Superior temporal gyrus (tissue), 1 donor: ENCODE results near the gene DSCAM.

Experiments
- DNase-seq: peaks from one replicate; pipeline ENCODE4 v3.0.0-alpha.2; 2016; ENCODE audit errors: extremely low spot score

The DSCAM gene

DNA sequence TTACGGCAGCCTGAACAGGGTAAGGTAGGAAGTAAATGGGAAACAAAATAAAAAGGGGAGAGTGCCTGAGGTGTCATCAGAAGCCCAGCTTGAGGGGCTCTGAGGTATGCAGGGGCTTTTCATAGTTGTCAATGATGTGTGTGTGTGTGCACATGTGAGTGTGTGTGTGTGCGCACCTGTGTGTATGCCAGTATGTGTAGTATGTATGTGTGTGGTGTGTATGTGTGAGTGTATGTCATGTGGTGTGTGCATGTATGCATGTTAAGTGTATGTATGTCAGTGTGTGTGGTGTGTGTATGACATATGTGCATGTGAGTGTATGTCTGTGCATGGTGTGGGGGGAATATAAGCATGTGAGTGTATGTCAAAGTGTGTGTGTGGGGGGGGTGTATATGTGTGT is 184.1 kb downstream of the DSCAM start:
- DNase-seq = no peak

GRCh38 chr21:40660461-40660860 is 186.5 kb downstream of the DSCAM start:
- DNase-seq = no peak

DNA sequence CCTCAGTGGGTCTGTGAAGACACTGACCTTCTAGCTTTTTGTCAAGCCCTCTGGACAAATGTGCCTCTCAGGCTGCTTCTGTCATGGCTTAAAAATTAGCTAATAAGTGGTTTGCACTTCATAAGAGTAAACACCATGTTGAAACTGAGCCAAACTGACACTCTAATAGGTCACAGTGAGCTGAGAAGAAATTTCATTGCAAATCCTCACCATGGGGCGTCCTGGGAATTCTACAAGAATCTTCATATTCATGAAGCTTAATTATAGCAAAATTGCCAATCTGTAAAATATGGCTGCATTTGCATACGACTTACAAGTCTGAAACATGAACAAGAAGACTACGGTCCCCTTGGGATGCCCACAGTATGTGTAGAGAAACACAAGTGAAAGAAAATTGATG is 188.6 kb downstream of the DSCAM start:
- DNase-seq = no peak

- DNase-seq = no peak
Measured at GRCh38 chr21:40652436-40652835, 194.5 kb downstream of the DSCAM start.

- no peak for DNase-seq
Measured at GRCh38 chr21:40647706-40648105, 199.3 kb downstream of the DSCAM start.

DNA sequence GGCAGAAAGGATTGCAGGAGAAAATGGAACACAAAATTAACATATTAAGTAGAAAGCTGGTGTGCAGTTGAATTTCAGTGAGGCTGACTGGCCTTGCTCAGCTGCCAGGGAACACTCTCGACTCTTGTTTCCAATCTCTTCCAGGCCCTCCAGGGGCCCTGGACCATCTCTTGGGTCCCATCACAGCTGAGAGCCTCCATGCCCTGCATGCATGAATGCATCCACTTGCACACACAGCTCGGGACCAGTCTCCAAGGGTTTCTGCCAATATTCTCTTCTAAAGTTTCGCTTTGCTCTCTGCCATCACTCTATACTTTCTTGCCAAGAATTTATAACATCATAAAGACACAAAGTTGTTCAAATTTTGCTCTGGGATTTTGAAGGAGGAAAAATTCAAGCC is 200.3 kb downstream of the DSCAM start:
- no peak for DNase-seq

DNA sequence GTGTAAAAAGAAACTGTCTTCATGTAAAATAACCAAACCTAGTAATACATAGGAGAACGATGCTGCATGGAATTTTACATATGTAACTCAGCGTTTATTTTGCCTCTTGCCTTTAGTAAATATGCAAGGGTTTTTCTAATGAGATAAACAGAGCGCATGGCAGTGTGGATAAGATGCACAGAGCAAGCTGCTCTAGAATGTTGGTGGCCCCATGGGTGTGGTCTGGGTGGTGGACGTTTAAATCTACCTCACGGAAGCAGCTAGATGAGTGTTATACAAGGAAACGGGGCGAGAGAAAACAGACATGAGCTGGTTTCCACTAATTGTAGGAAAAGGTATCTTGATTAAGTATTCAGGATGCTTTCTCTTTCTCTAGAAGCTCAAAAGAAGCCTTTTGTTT is 205.9 kb downstream of the DSCAM start:
- no peak for DNase-seq

- DNase-seq = no peak
Measured at GRCh38 chr21:40640266-40640789, 206.6 kb downstream of the DSCAM start.

DNA sequence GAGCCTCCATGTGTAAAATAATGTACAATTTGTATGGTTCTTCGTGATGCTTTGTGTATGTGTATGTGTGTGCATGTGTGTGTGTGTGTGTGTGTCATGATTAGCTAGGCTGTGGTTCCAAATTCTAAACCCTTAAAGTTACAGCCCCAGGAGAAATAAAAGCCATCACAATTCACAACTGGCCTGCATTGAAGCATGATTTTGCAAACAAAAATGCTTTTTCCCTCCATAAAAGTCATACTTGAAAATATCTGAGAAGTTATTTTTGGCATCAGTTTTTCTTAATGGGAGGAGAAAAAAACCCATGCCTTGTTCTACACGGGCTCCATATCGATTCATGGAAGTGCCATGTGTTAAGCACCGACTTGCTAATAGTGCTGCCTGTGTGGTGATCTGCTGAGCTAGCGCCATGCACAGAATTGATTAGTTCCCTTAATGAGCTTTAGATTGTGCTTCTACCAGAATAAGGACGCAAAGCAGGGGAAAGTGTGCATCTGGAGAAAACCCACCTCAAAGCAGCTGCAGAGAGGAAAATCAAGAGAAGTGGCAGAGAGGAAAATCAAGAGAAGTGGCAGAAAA is 207.3 kb downstream of the DSCAM start:
- no peak for DNase-seq

- DNase-seq = no peak
Measured at GRCh38 chr21:40638466-40639251, 208.3 kb downstream of the DSCAM start.

DNA sequence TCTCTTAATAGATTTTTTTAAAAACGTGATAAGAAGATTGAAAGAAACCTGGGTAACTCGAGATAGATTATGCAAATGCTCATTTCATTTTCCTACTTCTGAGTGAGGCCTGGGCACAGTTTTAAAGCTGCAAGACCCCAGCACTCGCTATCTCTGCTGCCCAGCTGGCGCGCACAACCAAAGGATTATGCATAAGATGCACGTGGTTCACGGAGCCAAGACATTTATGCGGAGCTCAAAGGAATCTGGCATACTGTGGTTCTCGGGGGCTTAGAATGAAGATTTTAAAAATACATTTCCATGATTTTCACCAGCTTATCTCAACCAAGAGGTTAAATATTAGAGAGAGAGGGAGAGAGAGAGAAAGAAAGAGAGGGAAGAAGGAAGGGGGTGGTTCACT is 210.9 kb downstream of the DSCAM start:
- no peak for DNase-seq

DNA sequence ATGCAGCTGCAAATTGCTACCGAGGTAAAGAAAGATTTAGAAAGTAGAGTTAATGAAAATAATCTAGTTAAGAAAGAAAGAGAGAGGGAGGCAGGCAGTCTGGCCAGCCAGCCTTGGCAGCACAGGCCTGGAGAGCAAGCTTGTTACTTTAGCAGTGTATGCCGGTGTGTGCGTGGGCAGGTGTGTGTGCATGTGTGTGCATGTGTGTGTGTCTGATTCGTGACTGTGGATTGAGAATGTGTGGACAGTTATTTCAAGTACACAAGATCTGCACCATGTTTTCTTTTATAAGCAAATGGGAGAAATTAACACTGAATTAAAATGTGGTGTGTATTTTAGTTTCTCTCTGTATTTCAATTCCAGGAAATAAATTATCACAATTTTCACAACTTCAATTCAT is 211.6 kb downstream of the DSCAM start:
- DNase-seq = no peak

- peak; percentile 53 for DNase-seq
Measured at GRCh38 chr21:40634141-40634540, 212.8 kb downstream of the DSCAM start.

DNA sequence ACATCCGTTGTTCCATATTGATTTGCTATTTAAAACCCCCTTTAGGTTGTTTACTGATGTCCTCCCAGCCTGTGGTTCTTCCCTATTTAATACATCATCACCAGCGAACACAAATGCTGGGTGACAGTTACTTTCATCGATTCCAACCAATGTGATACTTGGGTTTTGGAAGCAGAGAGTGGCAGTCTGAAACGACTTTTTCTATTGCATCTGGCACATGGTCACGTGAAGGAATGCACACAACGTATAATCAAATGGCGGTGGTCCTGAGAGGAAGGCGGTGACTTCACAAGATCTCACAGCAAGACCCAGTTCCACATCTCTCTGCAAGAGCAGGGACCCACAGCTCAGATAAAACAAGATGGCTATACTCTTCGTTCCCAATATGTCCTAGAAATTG is 213.9 kb downstream of the DSCAM start:
- no peak for DNase-seq

DNA sequence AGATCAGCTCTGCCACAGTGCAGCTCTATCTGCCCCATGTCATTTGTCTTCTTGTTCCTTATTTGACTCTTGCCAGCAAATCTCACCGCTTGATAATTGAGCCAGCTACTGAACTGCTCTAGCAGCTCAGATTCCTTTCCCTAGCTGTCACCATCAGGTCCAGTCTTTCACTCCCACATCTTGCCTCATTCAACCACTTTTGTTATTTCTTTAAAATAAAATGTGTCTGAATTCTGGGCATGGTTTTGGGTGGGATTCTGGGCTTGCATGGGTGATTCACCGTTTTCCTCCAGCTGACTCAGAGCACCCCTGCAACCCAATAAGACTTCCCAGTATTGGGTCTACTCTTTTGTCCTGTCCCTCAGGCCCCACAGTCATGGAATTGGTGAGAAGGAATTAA is 215.7 kb downstream of the DSCAM start:
- DNase-seq = no peak

- no peak for DNase-seq
Measured at GRCh38 chr21:40625991-40626390, 221.0 kb downstream of the DSCAM start.

DNA sequence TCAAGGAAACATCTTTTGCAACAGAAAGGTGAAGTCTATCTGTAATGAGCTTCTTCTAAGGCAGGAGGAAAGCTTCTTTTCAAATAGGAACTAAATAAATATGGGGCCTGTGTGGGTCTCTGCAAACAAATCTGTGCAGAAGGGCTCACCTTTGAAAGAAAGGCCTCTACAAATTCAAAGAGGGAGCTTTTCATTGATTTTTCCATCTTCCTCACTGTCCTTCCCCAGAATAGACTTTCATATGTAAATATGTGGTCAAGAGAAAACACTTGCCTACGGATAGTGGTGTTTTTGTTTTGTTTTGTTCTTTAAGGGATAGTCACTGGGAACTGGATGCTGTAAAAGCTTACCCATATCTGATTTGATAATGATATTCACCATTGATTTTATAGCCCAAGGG is 223.4 kb downstream of the DSCAM start:
- DNase-seq = no peak

DNA sequence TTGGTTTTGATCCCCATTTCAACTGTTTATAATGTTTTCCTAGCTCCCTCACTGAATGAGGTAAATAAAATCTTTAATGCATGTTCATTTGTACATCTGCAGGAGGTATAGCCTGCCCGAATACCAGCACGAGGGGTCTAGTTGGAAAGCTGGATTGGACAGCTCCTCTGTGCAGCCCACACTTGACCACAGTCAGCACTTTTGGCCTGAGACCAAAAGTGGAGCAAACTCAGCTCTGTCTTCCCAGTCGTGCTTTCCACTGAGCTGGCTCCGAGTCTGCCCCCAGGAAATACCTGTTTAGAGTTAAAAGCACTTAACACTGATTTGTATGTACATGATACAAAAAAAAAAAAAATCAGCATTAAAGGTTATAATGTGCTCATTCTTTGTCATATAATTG is 224.4 kb downstream of the DSCAM start:
- DNase-seq = no peak

- DNase-seq = no peak
Measured at GRCh38 chr21:40620386-40621145, 226.4 kb downstream of the DSCAM start.

DNA sequence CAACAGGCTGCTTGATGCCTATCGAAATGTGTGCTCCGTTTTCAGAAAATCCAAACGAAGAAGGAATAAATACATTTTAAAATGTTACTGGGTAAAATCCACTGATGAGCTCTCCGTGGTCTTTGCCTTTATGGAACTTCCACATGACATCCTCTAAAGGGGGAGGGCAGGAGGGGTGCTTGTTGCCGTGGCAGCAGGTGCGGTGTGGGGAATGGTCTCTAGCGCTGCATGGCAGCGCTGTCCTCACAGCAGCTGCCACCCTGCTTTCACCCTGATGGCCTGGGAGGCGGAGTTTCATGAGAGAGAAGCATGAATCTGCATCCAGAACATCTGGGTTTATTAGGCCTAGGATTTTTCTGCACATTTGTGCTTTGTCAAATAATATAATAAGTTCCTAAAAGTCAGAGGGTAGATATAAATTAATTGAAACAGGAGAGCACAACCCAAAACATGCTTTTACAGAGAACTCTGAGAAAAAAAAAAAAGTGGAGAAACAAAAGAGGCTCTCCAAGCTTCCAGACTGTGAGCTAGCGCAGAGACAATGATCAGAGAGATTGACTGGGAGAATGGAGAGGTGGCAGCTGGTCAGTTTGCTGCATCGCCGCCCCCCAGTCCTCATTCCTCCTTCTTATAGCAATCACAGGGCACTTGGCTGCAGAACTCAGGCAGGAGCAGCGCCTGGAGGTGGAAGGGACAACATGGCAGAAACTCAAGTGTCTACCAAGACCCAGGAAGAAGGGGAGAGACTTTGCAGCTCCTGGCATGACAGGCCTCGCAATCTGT is 228.6 kb downstream of the DSCAM start:
- no peak for DNase-seq

GRCh38 chr21:40616377-40616704 is 230.6 kb downstream of the DSCAM start:
- no peak for DNase-seq
